Bronchial epithelial cell (primary cell): Measurements from ENCODE around the gene FAM216B. TPM values are rescaled to one million over a fixed set of nuclear protein-coding genes. Genes with fewer than 3 reads are reported as not detected.

Source experiments
- DNase-seq: peaks from one replicate; pipeline ENCODE4 v3.0.0-alpha.2; 2010; ENCODE audit warnings: low read depth
- FAIRE-seq: peaks from 2 replicates; lab custom pipeline; 2011; peaks lifted over from hg19 to GRCh38; lab: Jason Lieb, UNC
- H3K27me3 ChIP-seq: 2 replicates; pipeline ENCODE4 v1.5.1; 2011; ENCODE audit warnings: low read length; ENCODE audit not compliant: control insufficient read depth, insufficient read depth
- H3K36me3 ChIP-seq: 2 replicates; pipeline ENCODE4 v1.5.1; 2011; ENCODE audit warnings: low read length; ENCODE audit not compliant: control insufficient read depth, insufficient read depth
- H3K4me3 ChIP-seq: 2 replicates; pipeline ENCODE4 v1.5.1; 2011; ENCODE audit warnings: mild to moderate bottlenecking, low read depth, low read length, control low read depth
- total RNA-seq: library from RNA; depleted of rRNA; stranded (reverse); fragments of >200 nt; gene quantifications from 2 replicates; pipeline ENCODE4 v1.2.1, GENCODE V29; 2014
- TF ChIP-seq, protein P1 (sequence below): IDR thresholded peaks from 2 replicates; pipeline ENCODE4 v1.5.1; 2011; ENCODE audit warnings: mild to moderate bottlenecking, moderate library complexity, low read length, control low read depth, inconsistent platforms; ENCODE audit not compliant: insufficient read depth, severe bottlenecking

The FAM216B gene
- total RNA-seq, 1 donor from 2014 or later = not detected

DNA sequence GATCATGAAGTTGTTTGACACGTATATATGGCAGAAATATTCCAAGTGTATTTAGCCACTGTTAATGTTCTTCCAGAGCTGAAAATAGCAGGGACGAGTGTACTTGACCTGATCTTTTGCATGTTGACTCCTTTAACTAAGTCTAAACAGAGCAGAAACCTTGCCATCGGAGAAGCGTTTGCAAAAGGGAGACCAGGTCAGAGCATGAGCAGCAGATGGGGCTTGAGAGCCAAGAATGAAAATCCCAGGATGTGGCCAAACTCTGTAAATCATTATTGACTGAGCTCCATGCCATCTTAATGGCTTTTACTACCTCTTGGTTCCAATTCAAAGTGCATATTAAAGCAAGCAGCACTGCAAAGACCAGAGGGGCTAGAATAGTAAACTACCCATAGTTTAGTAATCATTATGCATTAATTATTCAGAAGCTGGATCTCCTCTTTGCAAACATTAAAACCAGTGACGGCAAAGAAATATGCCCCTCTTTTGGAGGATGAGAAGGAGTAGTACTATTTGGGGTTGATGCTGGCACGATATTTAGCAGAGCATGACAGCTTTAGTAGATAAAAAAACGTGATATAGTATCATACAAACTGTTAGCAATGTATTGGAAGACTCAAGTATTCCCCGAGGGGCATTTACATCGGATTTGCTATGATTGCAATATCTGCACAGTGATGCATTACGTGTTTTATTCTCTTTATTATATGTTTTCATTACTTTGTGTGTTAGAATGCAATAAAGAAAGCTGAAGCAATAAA is 55.7 kb downstream of the FAM216B start:
- DNase-seq (peak; percentile 25), FAIRE-seq (no peak)
- TF ChIP-seq, protein P1, sequence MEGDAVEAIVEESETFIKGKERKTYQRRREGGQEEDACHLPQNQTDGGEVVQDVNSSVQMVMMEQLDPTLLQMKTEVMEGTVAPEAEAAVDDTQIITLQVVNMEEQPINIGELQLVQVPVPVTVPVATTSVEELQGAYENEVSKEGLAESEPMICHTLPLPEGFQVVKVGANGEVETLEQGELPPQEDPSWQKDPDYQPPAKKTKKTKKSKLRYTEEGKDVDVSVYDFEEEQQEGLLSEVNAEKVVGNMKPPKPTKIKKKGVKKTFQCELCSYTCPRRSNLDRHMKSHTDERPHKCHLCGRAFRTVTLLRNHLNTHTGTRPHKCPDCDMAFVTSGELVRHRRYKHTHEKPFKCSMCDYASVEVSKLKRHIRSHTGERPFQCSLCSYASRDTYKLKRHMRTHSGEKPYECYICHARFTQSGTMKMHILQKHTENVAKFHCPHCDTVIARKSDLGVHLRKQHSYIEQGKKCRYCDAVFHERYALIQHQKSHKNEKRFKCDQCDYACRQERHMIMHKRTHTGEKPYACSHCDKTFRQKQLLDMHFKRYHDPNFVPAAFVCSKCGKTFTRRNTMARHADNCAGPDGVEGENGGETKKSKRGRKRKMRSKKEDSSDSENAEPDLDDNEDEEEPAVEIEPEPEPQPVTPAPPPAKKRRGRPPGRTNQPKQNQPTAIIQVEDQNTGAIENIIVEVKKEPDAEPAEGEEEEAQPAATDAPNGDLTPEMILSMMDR = peak; percentile 44

More for the DNA sequence above, 55.7 kb downstream of the FAM216B start:
- Histone ChIP-seq H3K4me3 (no peak overlapping the region), H3K36me3 (no peaks in the 10 kb centered on the region), H3K27me3 (no peaks in the 10 kb centered on the region)

Other genes starting within 250 kb of the FAM216B start
- under 0.01 and 0.13 TPM in 2 replicates for gene TNFSF11, start 207.4 kb upstream of the FAM216B start, total RNA-seq
- 0.53 and 1.2 TPM in 2 replicates for gene EPSTI1, start 210.7 kb downstream of the FAM216B start, total RNA-seq
- 4.2 and 18.4 TPM in 2 replicates for gene DNAJC15, start 242.0 kb downstream of the FAM216B start, total RNA-seq